H1 (cell line): ENCODE data around the gene GJA10. TPM values are rescaled to one million over a fixed set of nuclear protein-coding genes. Genes with fewer than 3 reads are reported as not detected.

Experiments
- CHD7 ChIP-seq: fragments of 300-600 bp; sonication (generic); IDR thresholded peaks from 2 replicates; pipeline ENCODE4 v1.7.1; 2012; ENCODE audit warnings: low read length, moderate library complexity, mild to moderate bottlenecking, inconsistent platforms; ENCODE audit not compliant: insufficient replicate concordance
- polyA plus RNA-seq, 7 experiments: library from polyadenylated mRNA; depleted of rRNA in 3 of 7; stranded (reverse) in 5 of 7; unstranded in 2 of 7; fragments of >200 nt in 5 of 7; fragments of 200-250 nt in 2 of 7; gene quantifications; 1 replicate in 5 of 7; 2 replicates in 1 of 7; 4 replicates in 1 of 7; pipeline versions ENCODE4 v1.2.1 to v1.2.3, GENCODE V29; 2011 to 2013; ENCODE audit warnings: missing spikeins in 2 of 7, mixed read lengths in 2 of 7
- total RNA-seq: library from RNA; stranded (reverse); fragmentation: NEBNext Ultra II Directional; extraction: Animal tissue kit (Norgen Biotek cat#: 25700); gene quantifications from 2 replicates; pipeline ENCODE4 v1.2.1, GENCODE V29; 2021

Gene GJA10
- total and polyA plus RNA-seq, 2 of the 8 experiments (the other 6 are each of a cell fraction or from before 2014, with no cell fraction given): 0.21 TPM; not detected in 1

- no peak for TF ChIP-seq CHD7
Measured at GRCh38 chr6:89924231-89924630, 30.0 kb downstream of the GJA10 start (continued).
